ENCODE measurements around the gene DNASE1L2.

DNA sequence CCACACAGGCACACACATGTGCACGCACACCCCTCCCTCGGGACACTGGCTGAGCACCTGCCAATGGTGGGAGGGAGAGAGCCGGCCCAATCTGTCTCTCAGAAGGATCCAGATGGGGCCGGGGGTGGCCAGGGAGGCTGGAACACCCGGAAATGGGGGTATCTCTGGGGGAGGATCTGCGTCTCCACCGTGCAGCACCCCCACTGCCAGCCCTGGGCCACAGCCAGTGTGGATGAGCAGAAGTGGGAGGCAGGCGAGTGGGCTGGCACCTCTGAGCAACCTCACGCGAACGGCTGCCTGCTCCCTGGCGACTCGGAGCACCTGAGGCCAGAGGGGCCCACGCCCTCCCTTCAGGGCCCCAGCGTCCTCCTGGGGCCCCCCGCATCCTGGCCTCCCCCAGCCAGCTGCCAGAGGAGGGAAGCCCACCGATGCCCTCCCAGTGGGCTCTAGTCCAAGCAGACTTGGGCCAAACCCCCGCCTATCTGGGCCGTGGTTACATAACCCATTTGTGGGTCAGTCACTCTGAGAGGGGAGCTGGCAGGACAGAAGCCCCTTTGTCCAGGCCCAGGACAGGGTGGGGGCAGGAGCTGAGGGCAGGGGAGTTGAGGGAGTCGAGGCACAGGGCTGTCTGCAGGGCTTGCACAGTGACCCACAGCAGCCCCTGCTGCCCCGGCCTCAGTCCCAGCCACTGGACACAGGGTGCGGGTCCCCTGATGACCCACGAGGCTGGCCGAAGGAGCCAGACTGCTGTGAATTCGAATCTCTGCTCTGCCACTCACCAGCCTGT, 45.4 kb upstream of the DNASE1L2 start:
- no peak for TF ChIP-seq CREM (IDR thresholded peaks at IDR 0.05; ENCODE audit: low read depth)
- TF ChIP-seq, protein P1, sequence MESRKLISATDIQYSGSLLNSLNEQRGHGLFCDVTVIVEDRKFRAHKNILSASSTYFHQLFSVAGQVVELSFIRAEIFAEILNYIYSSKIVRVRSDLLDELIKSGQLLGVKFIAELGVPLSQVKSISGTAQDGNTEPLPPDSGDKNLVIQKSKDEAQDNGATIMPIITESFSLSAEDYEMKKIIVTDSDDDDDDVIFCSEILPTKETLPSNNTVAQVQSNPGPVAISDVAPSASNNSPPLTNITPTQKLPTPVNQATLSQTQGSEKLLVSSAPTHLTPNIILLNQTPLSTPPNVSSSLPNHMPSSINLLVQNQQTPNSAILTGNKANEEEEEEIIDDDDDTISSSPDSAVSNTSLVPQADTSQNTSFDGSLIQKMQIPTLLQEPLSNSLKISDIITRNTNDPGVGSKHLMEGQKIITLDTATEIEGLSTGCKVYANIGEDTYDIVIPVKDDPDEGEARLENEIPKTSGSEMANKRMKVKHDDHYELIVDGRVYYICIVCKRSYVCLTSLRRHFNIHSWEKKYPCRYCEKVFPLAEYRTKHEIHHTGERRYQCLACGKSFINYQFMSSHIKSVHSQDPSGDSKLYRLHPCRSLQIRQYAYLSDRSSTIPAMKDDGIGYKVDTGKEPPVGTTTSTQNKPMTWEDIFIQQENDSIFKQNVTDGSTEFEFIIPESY (IDR thresholded peaks at IDR 0.05), result no peak
- no peak for TF ChIP-seq DPF2 (IDR thresholded peaks at IDR 0.05)
- TF ChIP-seq CTCF (IDR thresholded peaks at IDR 0.05 in 2 of 3, conservative IDR thresholded peaks at IDR 0.05 in 1 of 3; ENCODE audit: control insufficient read depth in 2 of 3, extremely low read depth in 1 of 3, insufficient read depth in 1 of 3, low read depth in 3 of 3, low read length in 3 of 3), result no peak
- TF ChIP-seq, protein P2, sequence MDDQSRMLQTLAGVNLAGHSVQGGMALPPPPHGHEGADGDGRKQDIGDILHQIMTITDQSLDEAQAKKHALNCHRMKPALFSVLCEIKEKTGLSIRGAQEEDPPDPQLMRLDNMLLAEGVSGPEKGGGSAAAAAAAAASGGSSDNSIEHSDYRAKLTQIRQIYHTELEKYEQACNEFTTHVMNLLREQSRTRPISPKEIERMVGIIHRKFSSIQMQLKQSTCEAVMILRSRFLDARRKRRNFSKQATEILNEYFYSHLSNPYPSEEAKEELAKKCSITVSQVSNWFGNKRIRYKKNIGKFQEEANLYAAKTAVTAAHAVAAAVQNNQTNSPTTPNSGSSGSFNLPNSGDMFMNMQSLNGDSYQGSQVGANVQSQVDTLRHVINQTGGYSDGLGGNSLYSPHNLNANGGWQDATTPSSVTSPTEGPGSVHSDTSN (IDR thresholded peaks at IDR 0.05; ENCODE audit: insufficient replicate concordance, low read depth, low read length), result no peak
- TF ChIP-seq CHD1 (IDR thresholded peaks at IDR 0.05; ENCODE audit: low read depth, low read length), result no peak

Measured in GM12878 (cell line).